Measurements from ENCODE around the gene AADACL3. TPM values are rescaled to one million over a fixed set of nuclear protein-coding genes. Genes with fewer than 3 reads are reported as not detected.
"Not testable (repeated sequence)": the region's sequence is repeated elsewhere in the genome, so short reads cannot be mapped to it uniquely, and the experiment has no call there.

AADACL3 gene
- total RNA-seq, 1 donor from 2014 or later = not detected

GRCh38 chr1:12714710-12715475 lies 1.0 kb upstream of the AADACL3 start:
- Mint-ChIP-seq H3K4me1 (ENCODE audit: low read depth) (peaks cover 10% of the 10 kb centered on the region), H3K27ac (ENCODE audit: unreplicated experiment) (no peak overlapping the region), H3K4me3 (ENCODE audit: unreplicated experiment) (no peak overlapping the region), H3K36me3 (ENCODE audit: low read depth) (no peaks in the 10 kb centered on the region), H3K27me3 (ENCODE audit: low read depth) (no peaks in the 10 kb centered on the region), H3K9me3 (ENCODE audit: low read depth) (no peaks in the 10 kb centered on the region)
- no peak for DNase-seq (ENCODE audit: low spot score)
- TF ChIP-seq CTCF (IDR thresholded peaks at IDR 0.05) = no peak

- Mint-ChIP-seq H3K9me3 (ENCODE audit: low read depth) (no peaks in the 10 kb centered on the region), H3K27me3 (ENCODE audit: low read depth) (peaks cover 2% of the 10 kb centered on the region), H3K27ac (ENCODE audit: unreplicated experiment) (no peak overlapping the region), H3K36me3 (ENCODE audit: low read depth) (no peaks in the 10 kb centered on the region), H3K4me1 (ENCODE audit: low read depth) (no peaks in the 10 kb centered on the region), H3K4me3 (ENCODE audit: unreplicated experiment) (no peak overlapping the region)
- TF ChIP-seq CTCF (IDR thresholded peaks at IDR 0.05) = no peak
- DNase-seq (ENCODE audit: low spot score) = no peak
These were observed 1.5 kb downstream of the AADACL3 start for GRCh38 chr1:12717301-12717838.

GRCh38 chr1:12722626-12723025 lies 6.7 kb downstream of the AADACL3 start:
- no peaks in the 10 kb centered on the region for H3K4me1 Mint-ChIP-seq (ENCODE audit: low read depth)
- no peak overlapping the region for H3K4me3 Mint-ChIP-seq (ENCODE audit: unreplicated experiment)
- no peak for TF ChIP-seq CTCF (IDR thresholded peaks at IDR 0.05)
- no peaks in the 10 kb centered on the region for H3K36me3 Mint-ChIP-seq (ENCODE audit: low read depth)
- no peak for DNase-seq (ENCODE audit: low spot score)
- no peak overlapping the region for H3K27ac Mint-ChIP-seq (ENCODE audit: unreplicated experiment)
- no peaks in the 10 kb centered on the region for H3K9me3 Mint-ChIP-seq (ENCODE audit: low read depth)
- peaks cover 2% of the 10 kb centered on the region for H3K27me3 Mint-ChIP-seq (ENCODE audit: low read depth)

- DNase-seq (ENCODE audit: low spot score) = no peak
- no peaks in the 10 kb centered on the region for H3K36me3 Mint-ChIP-seq (ENCODE audit: low read depth)
- peaks cover 35% of the 10 kb centered on the region for H3K9me3 Mint-ChIP-seq (ENCODE audit: low read depth)
- H3K4me1 Mint-ChIP-seq (ENCODE audit: low read depth) = no peaks in the 10 kb centered on the region
- TF ChIP-seq CTCF (IDR thresholded peaks at IDR 0.05) = no peak
- H3K4me3 Mint-ChIP-seq (ENCODE audit: unreplicated experiment) = no peak overlapping the region
- no peak overlapping the region for H3K27ac Mint-ChIP-seq (ENCODE audit: unreplicated experiment)
- peaks cover 4% of the 10 kb centered on the region for H3K27me3 Mint-ChIP-seq (ENCODE audit: low read depth)
These were observed 12.5 kb downstream of the AADACL3 start for GRCh38 chr1:12728391-12728790.

GRCh38 chr1:12730156-12730555 lies 14.2 kb downstream of the AADACL3 start:
- H3K27me3 Mint-ChIP-seq (ENCODE audit: low read depth) = peaks cover 10% of the 10 kb centered on the region
- no peak overlapping the region for H3K27ac Mint-ChIP-seq (ENCODE audit: unreplicated experiment)
- peaks cover 35% of the 10 kb centered on the region for H3K9me3 Mint-ChIP-seq (ENCODE audit: low read depth)
- no peak for DNase-seq (ENCODE audit: low spot score)
- no peak overlapping the region for H3K4me3 Mint-ChIP-seq (ENCODE audit: unreplicated experiment)
- H3K4me1 Mint-ChIP-seq (ENCODE audit: low read depth) = no peaks in the 10 kb centered on the region
- no peaks in the 10 kb centered on the region for H3K36me3 Mint-ChIP-seq (ENCODE audit: low read depth)
- no peak for TF ChIP-seq CTCF (IDR thresholded peaks at IDR 0.05)

- not testable (repeated sequence) for H3K27ac Mint-ChIP-seq (ENCODE audit: unreplicated experiment); H3K4me3 Mint-ChIP-seq (ENCODE audit: unreplicated experiment); DNase-seq (ENCODE audit: low spot score); H3K4me1 Mint-ChIP-seq (ENCODE audit: low read depth); H3K36me3 Mint-ChIP-seq (ENCODE audit: low read depth); H3K27me3 Mint-ChIP-seq (ENCODE audit: low read depth)
- peaks cover 39% of the 10 kb centered on the region for H3K9me3 Mint-ChIP-seq (ENCODE audit: low read depth)
These were observed 15.2 kb downstream of the AADACL3 start for GRCh38 chr1:12731084-12731483.
